Measurements from ENCODE around the gene MYRIP.
A peak's percentile ranks its signal among the peaks of the same experiment; 100 is the strongest.
"Not testable (repeated sequence)": the region's sequence is repeated elsewhere in the genome, so short reads cannot be mapped to it uniquely, and the experiment has no call there.

Gene MYRIP

DNA sequence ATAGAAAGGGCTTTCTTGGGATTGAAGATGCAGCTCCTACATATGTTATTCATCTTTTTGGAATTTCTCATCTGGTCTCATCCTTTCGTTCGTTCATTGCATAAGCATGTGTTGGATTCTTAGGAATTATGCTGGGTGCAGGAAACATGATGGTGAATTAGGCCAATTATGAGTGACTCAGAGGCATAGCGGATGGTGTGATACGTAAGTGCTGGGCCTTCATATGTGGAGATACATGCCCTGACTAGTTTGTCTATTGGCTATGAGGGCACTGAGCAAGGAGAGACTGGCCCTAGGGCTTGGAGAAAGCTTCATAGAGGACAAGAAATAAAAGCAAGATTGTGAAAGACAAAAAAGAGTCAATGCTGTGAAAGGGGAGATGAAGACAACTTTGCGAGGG lies 235.1 kb downstream of the MYRIP start:
- peak; percentile 16 for DNase-seq

DNA sequence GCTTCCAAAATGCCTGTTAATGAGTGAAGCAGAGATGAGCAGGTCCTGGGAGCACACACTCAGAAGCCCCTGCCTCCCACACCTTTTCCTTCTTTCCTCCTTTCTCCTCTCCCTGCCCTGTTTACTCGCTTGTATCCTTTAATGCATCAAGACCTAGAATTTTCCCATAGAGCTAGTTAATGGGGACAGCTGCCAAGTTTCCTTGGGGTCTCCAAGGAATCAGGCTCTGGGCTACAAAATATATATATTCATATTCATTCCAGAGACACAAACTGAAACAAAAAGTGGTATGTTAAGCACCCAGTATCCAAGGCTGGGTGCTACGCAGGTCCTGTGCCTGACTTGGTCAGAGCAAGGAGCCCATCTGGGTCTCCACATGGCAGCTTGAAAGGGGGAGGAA lies 235.6 kb downstream of the MYRIP start:
- no peak for DNase-seq

DNA sequence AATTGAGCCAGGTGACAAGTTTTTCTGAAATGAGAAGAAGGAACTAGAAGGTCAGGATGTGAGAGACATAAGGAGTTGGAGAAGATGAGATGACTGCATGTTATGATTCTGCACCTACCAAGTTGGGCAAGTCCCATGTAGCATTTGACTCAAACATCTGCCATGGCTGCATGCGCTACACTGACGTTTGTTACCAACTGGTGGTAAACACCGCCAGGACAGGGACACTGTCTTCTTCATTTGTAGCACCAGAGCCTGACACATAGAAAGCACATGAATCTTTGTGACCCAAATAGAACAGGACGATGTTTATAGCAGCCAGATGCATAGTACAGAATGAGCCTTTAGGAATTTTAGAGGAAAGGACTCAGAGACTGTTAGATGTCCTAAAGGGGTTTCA lies 236.7 kb downstream of the MYRIP start:
- no peak for DNase-seq

DNA sequence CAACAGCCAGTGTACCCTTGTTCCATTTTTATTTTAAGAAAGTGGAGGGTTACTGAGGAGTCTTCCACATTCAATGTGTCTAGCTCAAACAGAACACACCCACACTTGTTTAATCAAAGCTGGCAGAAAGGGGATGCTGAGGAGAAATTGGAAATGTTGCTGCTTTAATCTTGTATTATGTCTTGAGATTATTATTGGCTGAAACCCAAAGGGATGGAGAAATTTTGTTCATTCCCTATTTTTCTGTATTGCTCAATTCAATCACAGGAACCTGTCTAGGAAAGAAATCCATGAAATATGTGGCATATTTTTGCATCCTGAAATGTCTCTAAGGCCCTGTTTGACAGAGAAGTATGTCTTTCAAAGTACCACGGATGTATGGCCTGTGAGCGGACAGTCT lies 238.0 kb downstream of the MYRIP start:
- DNase-seq = no peak

DNA sequence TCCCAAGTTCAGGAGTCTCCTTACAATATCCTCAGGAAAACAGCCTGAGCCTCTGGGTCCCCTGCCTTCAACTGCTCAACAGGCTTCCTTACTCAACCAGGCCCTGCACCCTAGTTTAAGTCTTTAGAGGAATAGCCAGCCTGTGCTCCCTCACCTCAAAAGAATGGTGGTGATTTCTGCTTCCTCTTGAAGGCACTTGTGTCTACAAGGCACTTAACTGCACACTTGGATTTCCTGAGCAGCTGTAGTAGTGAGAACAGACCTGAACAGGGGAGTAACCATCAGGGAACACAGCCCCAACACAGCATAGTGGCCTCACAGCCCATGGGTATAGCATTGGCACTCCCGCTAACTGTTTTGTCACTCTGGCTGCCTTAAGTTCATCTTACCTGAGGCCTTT lies 244.3 kb downstream of the MYRIP start:
- DNase-seq = no peak

DNA sequence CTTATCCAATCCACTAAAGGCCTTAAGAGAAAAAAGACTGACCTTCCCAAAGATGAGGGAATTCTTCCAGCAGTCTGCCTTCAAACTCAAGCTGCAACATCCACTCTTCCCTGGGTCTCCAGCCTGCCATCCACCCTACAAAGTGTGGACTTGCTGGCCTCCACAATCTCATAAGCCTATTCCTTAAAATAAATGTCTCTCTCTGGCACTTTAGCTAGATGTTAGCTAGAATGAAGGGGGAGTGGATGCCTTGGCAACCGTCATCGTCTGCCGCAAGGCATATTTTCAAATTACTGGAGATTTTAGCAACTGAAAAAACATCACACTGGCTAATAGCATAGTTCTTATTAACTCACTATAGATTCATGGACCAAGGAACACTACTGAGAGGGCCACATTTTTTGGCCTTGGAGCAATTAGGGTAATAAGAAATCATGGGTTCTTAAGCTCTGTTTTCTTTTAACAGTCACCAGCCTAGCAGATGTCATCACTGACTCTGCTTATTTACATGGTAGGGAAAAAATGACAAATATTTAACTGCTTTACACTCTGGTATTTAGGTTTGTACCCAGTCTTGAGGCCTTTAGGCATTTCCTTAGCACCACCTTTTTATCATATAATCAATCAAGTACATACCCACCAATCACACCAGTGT lies 245.3 kb downstream of the MYRIP start:
- DNase-seq = peak; percentile 11

DNA sequence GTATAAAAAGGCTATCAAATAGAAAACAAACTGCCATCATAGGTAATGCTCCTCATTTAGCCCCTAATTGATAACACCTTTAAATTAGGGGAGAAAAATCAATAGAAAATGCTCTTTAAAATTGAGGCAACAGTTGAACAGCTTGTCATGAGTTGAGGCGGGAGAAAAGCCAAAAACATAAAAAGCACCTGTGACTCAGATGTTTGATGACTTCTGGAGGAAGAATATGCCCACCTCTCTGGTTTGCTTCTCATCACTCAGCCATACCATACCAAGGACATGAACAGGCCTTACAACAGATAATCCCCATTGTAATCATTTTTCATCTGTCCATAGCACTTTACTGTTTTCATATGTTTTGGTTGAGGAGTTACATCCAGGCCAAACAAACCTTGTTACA lies 246.0 kb downstream of the MYRIP start:
- DNase-seq = no peak

DNA sequence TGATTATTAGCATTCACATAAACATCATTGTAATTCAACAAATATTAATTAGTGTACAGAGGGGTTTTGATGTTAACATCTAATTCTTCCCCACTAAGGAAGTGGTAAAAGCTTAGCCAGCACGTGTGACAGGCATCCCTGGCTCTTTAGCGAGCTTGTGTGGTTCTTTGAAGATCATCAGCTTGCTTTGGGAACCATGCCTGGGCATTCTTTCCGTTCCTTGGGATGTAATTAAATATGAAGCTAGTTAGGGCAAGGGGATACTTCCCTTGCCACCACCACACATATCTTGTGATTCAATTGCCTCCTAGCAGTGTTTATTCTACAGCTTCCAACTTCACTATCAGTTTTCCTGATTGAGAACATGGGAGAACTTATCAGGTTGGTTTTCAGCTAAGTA lies 246.5 kb downstream of the MYRIP start:
- no peak for DNase-seq

DNA sequence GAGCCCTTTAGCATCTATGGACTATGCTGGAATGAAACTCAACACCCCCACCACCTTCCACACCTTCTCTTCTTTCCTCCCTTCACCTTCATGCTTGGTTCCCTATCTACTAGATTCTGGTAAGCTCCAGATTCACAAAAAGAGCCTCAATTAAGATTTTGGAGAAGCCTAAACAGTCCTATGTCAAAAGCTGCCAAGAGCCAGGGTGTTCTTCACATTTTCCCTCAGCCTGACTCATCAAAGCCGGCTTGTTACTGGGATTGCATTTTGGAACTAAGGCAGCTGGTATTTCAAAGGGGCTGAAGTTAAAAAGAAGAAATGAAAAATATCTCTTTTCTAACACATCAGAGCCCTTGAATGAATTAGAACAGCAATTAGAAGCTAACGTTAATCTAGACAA lies 247.7 kb downstream of the MYRIP start:
- DNase-seq = no peak

DNA sequence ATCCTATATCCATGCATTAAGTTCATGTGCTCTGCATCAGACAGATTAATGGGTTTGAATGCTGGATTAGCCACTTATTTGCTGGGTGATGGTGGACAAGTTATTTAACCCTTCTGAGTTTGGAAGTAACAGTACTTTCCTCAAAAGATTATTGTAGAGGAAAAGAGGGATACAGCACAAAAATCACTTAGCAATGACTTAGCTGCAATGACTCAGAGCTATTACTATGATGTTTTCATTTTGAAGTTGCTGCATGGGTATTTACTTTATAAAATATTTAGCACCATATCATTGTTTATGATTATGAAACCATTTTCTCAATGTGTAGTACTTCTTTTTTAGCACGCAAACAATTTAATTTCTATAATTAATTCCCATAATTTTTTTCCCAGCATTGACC lies 248.4 kb downstream of the MYRIP start:
- DNase-seq = no peak

DNA sequence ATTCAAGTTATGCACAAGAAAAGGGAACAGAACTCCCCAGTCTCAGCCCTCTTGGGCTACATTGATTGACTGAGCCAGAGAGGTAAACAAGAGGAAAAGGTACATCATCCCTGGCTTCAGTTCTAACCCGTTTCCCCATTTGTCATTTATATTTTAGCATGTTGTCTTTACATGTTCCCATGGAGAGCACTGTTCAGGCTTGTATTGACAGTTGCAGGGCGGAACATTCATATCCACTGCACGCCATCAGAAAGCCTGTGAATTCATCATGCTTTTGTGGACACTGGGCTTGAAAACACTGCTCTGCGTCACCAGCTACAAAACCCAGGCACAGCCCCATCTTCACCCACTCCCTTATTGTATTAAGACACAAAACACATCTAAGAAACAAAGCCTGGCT lies 259.2 kb downstream of the MYRIP start:
- no peak for DNase-seq

DNA sequence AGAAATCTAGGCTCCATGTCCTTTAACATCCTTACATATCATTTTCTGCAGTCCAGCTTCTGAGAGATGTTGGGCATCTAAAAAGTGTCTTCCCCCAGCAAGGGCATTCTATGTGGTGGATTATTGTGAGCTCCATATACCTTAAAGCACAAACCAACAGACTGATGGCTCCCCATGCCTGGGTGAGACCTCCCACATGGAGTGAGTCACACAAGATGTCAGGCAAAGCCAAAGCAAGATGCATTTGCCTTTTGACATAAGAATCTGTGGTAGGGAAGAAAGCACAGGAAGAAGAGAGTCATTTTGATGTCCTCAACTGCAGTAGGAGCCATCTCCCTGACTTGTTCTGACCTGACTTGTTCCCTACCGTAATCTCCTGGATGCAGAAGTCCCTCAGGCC lies 261.4 kb downstream of the MYRIP start:
- no peak for DNase-seq

DNA sequence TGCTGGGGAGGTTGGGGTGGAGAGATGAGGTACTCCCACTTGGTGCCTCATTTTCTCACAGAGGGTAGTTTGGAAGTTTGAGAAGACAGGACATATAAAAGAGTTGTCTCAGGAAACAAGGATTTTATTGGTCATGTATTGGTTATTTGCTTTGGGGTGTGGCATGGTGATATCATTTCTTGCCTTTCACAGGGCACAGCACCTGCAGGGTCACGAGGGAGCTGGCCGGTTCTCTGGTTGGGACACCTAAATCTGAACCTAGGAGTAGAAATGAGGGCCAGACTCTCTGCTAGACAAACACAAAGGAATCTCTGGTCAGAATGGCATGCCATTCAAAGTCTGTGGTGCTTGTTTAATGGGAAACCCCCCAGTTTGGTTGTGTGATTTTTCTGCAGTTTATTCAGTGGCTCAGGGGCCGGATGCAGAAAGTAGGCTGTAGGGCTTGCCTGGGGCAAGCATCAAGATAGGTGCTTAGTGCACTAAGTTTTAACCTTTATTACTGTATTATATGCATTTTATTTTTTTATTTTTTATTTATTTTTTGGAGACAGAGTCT lies 262.4 kb downstream of the MYRIP start:
- DNase-seq = no peak

DNA sequence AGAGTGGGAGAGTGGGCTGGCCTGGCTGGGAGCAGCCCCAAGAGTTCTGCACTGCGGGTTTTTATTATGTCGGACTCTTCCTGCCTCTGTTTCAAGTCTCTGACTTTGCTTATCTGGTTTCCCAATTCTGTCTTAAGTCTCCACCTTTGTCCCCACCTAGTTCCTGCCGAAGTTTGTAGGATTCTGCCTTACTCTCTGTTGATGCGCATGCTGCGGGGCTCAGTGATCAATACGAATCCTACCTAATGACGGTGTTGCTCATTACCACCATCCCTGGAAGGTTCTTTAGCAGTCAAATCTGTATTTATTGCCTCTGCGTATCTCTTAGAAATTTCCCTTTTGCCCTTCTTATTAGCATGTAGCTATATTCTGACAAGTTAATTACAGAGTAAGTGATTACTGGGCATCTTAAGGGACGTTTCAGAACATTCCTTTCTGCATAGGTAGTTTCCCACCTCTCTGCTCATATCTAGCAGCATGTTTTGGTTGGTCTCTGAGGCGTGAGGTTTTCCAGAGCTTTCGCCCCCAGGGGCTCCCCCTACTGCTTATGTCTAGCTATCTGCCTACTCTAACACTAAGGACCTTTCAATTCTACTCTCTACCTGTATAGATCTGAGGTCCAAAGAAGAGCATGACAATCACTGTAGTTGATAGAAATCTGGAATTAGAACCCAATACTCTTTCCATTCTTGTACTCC lies 264.1 kb downstream of the MYRIP start:
- no peak for DNase-seq

DNA sequence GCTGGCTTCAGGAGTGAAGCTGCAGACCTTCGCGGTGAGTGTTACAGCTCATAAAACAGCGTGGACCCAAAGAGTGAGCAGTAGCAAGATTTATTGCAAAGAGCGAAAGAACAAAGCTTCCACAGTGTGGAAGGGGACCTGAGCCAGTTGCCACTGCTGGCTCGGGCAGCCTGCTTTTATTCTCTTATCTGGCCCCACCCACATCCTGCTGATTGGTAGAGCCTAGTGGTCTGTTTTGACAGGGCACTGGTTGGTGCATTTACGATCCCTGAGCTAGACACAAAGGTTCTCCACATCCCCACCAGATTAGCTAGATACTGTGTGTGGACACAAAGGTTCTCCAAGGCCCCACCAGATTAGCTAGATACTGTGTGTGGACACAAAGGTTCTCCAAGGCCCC lies 267.7 kb downstream of the MYRIP start:
- DNase-seq = not testable (repeated sequence)

DNA sequence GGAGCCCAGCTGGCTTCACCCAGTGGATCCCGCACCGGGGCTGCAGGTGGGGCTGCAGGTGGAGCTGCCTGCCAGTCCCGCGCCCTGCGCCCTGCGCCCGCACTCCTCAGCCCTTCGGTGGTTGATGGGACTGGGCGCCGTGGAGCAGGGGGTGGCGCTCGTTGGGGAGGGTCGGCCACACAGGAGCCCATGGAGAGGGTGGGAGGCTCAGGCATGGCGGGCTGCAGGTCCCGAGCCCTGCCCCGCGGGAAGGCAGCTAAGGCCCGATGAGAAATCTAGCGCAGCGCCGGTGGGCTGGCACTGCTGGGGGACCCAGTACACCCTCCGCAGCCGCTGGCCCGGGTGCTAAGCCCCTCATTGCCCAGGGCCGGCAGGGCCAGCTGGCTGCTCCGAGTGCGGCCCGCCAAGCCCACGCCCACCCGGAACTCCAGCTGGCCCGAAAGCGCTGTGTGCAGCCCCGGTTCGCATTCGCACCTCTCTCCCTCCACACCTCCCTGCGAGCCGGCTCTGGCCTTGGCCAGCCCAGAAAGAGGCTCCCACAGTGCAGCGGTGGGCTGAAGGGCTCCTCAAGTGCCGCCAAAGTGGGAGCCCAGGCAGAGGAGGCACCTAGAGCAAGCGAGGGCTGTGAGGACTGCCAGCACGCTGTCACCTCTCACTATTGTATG lies 268.6 kb downstream of the MYRIP start:
- not testable (repeated sequence) for DNase-seq

DNA sequence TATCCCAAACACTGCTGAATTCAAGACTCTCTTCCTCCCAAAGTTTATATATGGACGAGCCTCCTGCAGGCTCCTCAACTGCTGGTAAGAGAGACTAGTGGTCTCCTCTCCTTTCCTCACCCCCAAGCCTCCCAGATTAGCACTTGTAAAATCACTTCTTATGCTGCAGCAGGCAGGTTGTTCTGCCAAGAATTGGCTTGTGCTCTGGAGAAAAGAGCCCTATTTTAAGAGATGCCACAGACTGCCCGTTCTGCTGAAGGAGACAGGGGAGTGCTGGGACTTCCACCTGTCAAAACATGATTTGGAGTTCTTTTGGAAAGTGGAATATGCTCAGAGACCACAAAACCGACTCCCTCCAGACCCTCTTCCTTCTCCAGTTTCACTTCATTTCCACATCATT lies 269.2 kb downstream of the MYRIP start:
- DNase-seq = no peak

DNA sequence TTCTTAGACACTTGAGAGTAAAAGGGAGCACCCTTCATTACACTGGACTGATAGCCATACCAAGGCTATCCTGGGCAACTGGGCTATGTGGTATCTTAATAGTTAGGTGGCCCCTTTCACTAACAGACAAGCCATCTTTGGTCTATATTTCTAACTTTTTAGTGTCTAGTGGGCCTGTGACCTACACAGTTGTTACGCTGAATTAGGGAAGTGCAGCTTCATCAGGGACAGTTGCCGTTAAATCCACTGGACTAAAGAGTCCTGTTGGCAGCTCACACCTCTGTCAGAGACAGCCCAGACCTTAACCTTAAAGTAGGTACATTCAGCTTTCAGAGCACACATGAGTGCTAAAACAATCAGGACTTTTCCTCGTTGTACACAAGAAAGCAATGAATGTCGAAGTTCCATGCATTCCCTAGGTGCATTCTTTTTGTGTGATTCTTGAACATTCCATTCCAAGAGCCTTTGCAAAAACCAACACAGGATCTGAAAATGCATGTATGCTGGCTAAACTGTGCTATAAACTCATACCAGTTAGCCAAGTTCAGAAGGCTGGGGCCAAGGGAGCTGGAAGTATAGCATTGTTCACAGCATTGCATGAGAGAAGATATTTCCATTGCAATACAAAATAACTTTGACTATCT lies 269.9 kb downstream of the MYRIP start:
- no peak for DNase-seq

DNA sequence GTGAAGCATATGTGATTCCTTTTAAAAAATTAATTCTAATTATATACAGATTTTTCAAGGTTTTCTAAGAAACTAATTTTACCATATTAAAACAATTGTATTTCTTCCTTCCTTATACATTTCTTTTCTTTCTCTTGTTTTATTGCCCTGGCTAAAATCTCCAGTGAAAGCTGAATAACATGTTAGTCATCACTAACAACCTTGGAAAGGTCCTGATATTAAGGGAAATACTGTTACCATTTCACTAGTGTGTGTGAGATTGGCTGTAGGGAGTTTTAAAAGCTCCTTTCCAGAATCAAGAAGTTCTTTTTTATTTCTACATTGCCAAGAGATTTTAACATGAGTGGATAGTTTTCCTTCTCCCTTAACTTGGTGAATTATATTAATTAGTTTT lies 270.4 kb downstream of the MYRIP start:
- DNase-seq = no peak

DNA sequence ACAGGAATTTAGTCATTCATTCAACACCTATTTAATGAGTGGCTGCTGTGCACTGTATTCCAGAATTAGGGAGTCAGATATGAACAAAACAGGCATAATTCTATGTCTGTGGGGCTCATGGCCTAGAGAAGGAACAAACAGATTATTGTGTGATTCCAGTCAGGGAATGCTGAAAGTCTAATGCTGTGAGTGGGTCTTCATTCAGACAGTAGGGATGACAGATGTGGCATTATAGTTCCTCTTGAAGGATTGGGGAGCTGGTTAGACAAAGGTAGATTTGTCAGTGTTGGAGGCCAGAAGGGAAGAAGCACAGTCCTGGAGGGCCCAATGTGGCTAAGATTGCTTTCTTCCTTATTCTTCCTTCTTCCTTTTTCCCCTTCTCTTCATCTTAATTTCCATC lies 273.7 kb downstream of the MYRIP start:
- DNase-seq = no peak

DNA sequence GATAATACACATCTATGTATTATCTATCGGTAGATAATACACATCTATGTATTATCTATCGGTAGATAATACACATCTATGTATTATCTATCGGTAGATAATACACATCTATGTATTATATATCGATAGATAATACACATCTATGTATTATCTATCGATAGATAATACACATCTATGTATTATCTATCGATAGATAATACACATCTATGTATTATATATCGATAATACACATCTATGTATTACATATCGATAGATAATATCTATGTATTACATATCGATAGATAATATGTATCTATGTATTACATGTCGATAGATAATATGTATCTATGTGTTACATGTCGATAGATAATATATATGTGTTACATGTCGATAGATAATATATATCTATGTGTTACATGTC lies 275.0 kb downstream of the MYRIP start:
- DNase-seq = not testable (repeated sequence)

DNA sequence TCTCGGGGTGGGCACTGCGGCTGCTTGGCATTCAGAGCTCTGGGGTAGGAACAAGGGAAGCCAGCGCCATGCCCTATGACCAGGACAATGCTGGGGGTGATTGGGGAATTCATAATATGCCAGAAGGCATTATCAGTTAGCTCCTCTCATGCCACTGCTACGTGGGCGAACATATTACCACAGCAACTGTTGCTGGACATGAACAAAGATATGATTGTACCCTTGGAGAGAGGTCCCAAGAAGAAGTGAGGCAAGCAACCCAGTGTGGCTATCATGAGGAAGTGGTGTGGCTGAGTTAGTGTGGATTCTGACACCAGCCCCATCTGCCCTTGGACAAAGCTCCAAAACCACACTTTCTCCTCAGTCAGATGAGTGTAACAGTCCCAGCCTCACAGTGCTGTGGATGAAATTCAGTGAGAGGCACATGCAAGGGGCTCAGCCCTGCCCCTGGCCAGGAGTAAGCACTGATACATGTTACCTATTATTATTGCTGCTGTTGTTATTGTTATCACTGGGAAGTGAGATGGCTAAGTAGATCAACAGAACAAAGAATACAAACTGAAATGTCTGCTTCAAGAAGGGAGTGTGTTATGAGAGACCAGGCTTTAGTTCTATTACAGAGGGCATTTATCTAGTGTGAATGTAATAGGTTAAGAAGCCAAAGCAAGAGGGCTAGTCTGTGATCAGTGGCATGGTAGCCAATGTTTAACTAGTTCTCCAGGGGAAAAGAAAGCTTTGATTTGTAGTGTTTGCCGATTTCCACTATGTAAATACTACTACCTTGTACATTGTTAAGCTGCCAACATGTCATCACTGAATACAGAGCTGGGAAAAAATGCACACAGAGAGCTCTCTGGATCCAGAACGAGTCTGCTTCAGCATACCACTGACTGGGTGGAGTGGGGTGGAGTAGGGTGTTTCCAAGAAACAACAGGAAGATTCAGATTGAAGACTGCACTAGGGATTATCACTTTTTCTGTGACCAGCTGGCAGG lies 277.8 kb downstream of the MYRIP start:
- DNase-seq = no peak

Measured in eye (tissue), 1 donor.